ENCODE data around the gene PIP5K1A.

DNA sequence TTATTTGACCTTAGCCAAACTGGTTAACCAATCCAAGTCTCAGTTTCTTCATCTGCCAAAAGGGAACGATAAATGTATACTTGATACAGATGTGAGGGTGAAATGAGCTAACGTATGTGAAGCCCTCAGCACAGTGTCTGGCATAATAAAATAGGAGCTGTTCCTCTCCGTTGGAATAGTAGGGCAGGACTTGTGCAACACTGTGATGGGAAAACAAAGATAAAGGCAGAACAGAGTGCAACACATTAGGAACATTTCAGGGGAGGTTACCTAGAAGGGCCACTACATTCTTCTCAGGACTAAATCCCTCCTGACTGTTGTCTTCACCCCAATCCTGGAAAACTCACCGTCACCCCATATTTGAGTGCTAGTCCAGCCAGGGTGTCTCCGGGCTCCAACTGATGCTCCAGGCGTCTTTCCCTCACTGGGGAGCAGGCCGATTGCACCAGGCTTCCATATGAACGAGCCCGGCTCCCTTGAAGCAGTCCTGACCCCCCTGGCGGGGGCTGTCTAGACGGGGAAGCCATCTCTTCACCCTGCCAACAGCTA is 33.5 kb upstream of the PIP5K1A start:
- TF ChIP-seq POLR2AphosphoS5 (IDR thresholded peaks at IDR 0.05; ENCODE audit: borderline replicate concordance, low read depth, low read length) (no peak), EZH2 (IDR thresholded peaks at IDR 0.05) (no peak)

Data from SK-N-MC (cell line).